ENCODE results near the gene E2F2. TPM values are rescaled to one million over a fixed set of nuclear protein-coding genes. Genes with fewer than 3 reads are reported as not detected.

The E2F2 gene
- total and polyA plus RNA-seq, 2 of the 13 experiments (the other 11 are each of a cell fraction or from before 2014, with no cell fraction given), result 0.65 to 6.6 TPM

- peak; percentile 8 for TF ChIP-seq SKI (IDR thresholded peaks at IDR 0.05; ENCODE audit: partially characterized antibody)
- TF ChIP-seq ZNF34 (CRISPR knock-in tag; IDR thresholded peaks at IDR 0.05; ENCODE audit: borderline replicate concordance), result peak; percentile 54; the same call in 1 of the 2 replicates
- TF ChIP-seq CAMTA2 (CRISPR knock-in tag; IDR thresholded peaks at IDR 0.05; ENCODE audit: borderline replicate concordance), result no peak
- peak; percentile 58 for TF ChIP-seq POLR2AphosphoS5 (IDR thresholded peaks at IDR 0.05; ENCODE audit: low read depth, low read length)
- TF ChIP-seq NR2F1 (CRISPR knock-in tag; IDR thresholded peaks at IDR 0.05), result no peak
- TF ChIP-seq ZFP1 (CRISPR knock-in tag; IDR thresholded peaks at IDR 0.05), result no peak
- peak; percentile 65; the same call in 1 of the 2 replicates for TF ChIP-seq SP4 (CRISPR knock-in tag; IDR thresholded peaks at IDR 0.05)
- peak; percentile 56 for TF ChIP-seq ZBTB7B (CRISPR knock-in tag; IDR thresholded peaks at IDR 0.05)
- TF ChIP-seq ZNF430 (CRISPR knock-in tag; IDR thresholded peaks at IDR 0.05), result peak; percentile 23; the same call in 1 of the 2 replicates
- TF ChIP-seq REPIN1 (CRISPR knock-in tag; IDR thresholded peaks at IDR 0.05; ENCODE audit: borderline replicate concordance, low read depth), result no peak; the same call in 1 of the 2 replicates
- TF ChIP-seq, protein P1, sequence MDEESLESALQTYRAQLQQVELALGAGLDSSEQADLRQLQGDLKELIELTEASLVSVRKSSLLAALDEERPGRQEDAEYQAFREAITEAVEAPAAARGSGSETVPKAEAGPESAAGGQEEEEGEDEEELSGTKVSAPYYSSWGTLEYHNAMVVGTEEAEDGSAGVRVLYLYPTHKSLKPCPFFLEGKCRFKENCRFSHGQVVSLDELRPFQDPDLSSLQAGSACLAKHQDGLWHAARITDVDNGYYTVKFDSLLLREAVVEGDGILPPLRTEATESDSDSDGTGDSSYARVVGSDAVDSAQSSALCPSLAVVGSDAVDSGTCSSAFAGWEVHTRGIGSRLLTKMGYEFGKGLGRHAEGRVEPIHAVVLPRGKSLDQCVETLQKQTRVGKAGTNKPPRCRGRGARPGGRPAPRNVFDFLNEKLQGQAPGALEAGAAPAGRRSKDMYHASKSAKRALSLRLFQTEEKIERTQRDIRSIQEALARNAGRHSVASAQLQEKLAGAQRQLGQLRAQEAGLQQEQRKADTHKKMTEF (CRISPR knock-in tag; IDR thresholded peaks at IDR 0.05), result peak; percentile 67; the same call in 1 of the 2 replicates
- TF ChIP-seq PHF8 (CRISPR knock-in tag; IDR thresholded peaks at IDR 0.05), result peak; percentile 62
- peak; percentile 13; the same call in 1 of the 2 replicates for TF ChIP-seq GZF1 (CRISPR knock-in tag; IDR thresholded peaks at IDR 0.05)
- TF ChIP-seq, protein P2, sequence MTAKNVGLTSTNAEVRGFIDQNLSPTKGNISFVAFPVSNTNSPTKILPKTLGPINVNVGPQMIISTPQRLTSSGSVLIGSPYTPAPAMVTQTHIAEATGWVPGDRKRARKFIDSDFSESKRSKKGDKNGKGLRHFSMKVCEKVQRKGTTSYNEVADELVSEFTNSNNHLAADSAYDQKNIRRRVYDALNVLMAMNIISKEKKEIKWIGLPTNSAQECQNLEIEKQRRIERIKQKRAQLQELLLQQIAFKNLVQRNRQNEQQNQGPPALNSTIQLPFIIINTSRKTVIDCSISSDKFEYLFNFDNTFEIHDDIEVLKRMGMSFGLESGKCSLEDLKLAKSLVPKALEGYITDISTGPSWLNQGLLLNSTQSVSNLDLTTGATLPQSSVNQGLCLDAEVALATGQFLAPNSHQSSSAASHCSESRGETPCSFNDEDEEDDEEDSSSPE (CRISPR knock-in tag; IDR thresholded peaks at IDR 0.05), result no peak
- TF ChIP-seq GABPB1 (CRISPR knock-in tag; IDR thresholded peaks at IDR 0.05), result peak; percentile 63
- TF ChIP-seq RBFOX2 (IDR thresholded peaks at IDR 0.05; ENCODE audit: low read depth, low read length), result peak; percentile 87
- peak; percentile 69 for TF ChIP-seq IKZF4 (CRISPR knock-in tag; IDR thresholded peaks at IDR 0.05; ENCODE audit: borderline replicate concordance, low read depth, not compliant biosample characterization)
- TF ChIP-seq SMYD3 (CRISPR knock-in tag; IDR thresholded peaks at IDR 0.05), result peak; percentile 33; the same call in 1 of the 2 replicates
- TF ChIP-seq MYNN (CRISPR knock-in tag; IDR thresholded peaks at IDR 0.05; ENCODE audit: low read depth), result peak; percentile 88; the same call in 1 of the 2 replicates
- TF ChIP-seq NCOR1 (IDR thresholded peaks at IDR 0.05; ENCODE audit: borderline replicate concordance, low read length), result no peak
- no peak for TF ChIP-seq NR3C1 (CRISPR knock-in tag; IDR thresholded peaks at IDR 0.05)
- TF ChIP-seq KLF12 (CRISPR knock-in tag; IDR thresholded peaks at IDR 0.05; ENCODE audit: borderline replicate concordance), result peak; percentile 76; the same call in 1 of the 2 replicates
- 0 out of 2 replicates have a peak, but pooled peaks have one; percentile 47 for TF ChIP-seq ZSCAN22 (CRISPR knock-in tag; IDR thresholded peaks at IDR 0.05)
- peak; percentile 56; the same call in 1 of the 2 replicates for TF ChIP-seq KDM2A (CRISPR knock-in tag; IDR thresholded peaks at IDR 0.05; ENCODE audit: borderline replicate concordance, low read depth)
- no peak for TF ChIP-seq PBX2 (CRISPR knock-in tag; IDR thresholded peaks at IDR 0.05)
- TF ChIP-seq, protein P3, sequence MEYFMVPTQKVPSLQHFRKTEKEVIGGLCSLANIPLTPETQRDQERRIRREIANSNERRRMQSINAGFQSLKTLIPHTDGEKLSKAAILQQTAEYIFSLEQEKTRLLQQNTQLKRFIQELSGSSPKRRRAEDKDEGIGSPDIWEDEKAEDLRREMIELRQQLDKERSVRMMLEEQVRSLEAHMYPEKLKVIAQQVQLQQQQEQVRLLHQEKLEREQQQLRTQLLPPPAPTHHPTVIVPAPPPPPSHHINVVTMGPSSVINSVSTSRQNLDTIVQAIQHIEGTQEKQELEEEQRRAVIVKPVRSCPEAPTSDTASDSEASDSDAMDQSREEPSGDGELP (IDR thresholded peaks at IDR 0.05; ENCODE audit: borderline replicate concordance, low read depth), result peak; percentile 66
These were observed 23.6 kb upstream of the E2F2 start (continued) for GRCh38 chr1:23554481-23555269.

Measured in HepG2 (cell line).